Mucosa of stomach (tissue), 1 donor: ENCODE measurements around the gene ROBO3.

Experiments used
- H3K27me3 ChIP-seq: one replicate; pipeline ENCODE4 v1.7.0; 2013; ENCODE audit warnings: mild to moderate bottlenecking, low read length; ENCODE audit not compliant: control insufficient read depth, insufficient read depth
- H3K36me3 ChIP-seq: one replicate; pipeline ENCODE4 v1.7.0; 2013; ENCODE audit warnings: low read length; ENCODE audit not compliant: control insufficient read depth, insufficient read depth
- H3K4me1 ChIP-seq: one replicate; pipeline ENCODE4 v1.7.0; 2013; ENCODE audit warnings: mild to moderate bottlenecking, low read length; ENCODE audit not compliant: control insufficient read depth, insufficient read depth
- H3K4me3 ChIP-seq: one replicate; pipeline ENCODE4 v1.7.0; 2013; ENCODE audit warnings: low read length
- H3K9ac ChIP-seq: one replicate; pipeline ENCODE4 v1.7.0; 2013; ENCODE audit warnings: mild to moderate bottlenecking, low read length, moderate library complexity
- H3K9me3 ChIP-seq: one replicate; pipeline ENCODE4 v1.7.0; 2013; ENCODE audit warnings: mild to moderate bottlenecking, low read length, moderate library complexity; ENCODE audit not compliant: control insufficient read depth
- donor health status: Pancreatic carcinoma.

The ROBO3 gene

GRCh38 chr11:124835918-124836317, 29.3 kb upstream of the ROBO3 start:
- no peaks in the 10 kb centered on the region for H3K36me3 ChIP-seq
- peaks cover 36% of the 10 kb centered on the region for H3K27me3 ChIP-seq
- H3K4me3 ChIP-seq, result no peak overlapping the region
- no peaks in the 10 kb centered on the region for H3K9me3 ChIP-seq
- no peak overlapping the region for H3K9ac ChIP-seq
- H3K4me1 ChIP-seq, result peaks cover 33% of the 10 kb centered on the region

GRCh38 chr11:124837491-124837856, 27.8 kb upstream of the ROBO3 start:
- no peak overlapping the region for H3K9ac ChIP-seq
- H3K4me3 ChIP-seq, result no peak overlapping the region
- no peaks in the 10 kb centered on the region for H3K36me3 ChIP-seq
- peaks cover 51% of the 10 kb centered on the region for H3K27me3 ChIP-seq
- peaks cover 35% of the 10 kb centered on the region for H3K4me1 ChIP-seq
- H3K9me3 ChIP-seq, result no peaks in the 10 kb centered on the region

GRCh38 chr11:124838805-124839127, 26.5 kb upstream of the ROBO3 start:
- Histone ChIP-seq H3K27me3 (peaks cover 64% of the 10 kb centered on the region), H3K4me3 (no peak overlapping the region), H3K9me3 (no peaks in the 10 kb centered on the region), H3K9ac (no peak overlapping the region), H3K4me1 (peaks cover 33% of the 10 kb centered on the region), H3K36me3 (no peaks in the 10 kb centered on the region)

GRCh38 chr11:124839128-124839971, 25.9 kb upstream of the ROBO3 start:
- Histone ChIP-seq H3K27me3 (peaks cover 70% of the 10 kb centered on the region), H3K4me1 (peaks cover 28% of the 10 kb centered on the region), H3K9ac (no peak overlapping the region), H3K36me3 (no peaks in the 10 kb centered on the region), H3K9me3 (no peaks in the 10 kb centered on the region), H3K4me3 (no peak overlapping the region)

GRCh38 chr11:124839972-124840621, 25.1 kb upstream of the ROBO3 start:
- Histone ChIP-seq H3K9ac (no peak overlapping the region), H3K9me3 (no peaks in the 10 kb centered on the region), H3K36me3 (no peaks in the 10 kb centered on the region), H3K27me3 (peaks cover 77% of the 10 kb centered on the region), H3K4me1 (peaks cover 28% of the 10 kb centered on the region), H3K4me3 (no peak overlapping the region)

GRCh38 chr11:124840666-124841065, 24.6 kb upstream of the ROBO3 start:
- Histone ChIP-seq H3K36me3 (no peaks in the 10 kb centered on the region), H3K4me1 (peaks cover 28% of the 10 kb centered on the region), H3K9me3 (no peaks in the 10 kb centered on the region), H3K4me3 (no peak overlapping the region), H3K27me3 (peaks cover 83% of the 10 kb centered on the region), H3K9ac (no peak overlapping the region)

- Histone ChIP-seq H3K9me3 (no peaks in the 10 kb centered on the region), H3K4me3 (no peak overlapping the region), H3K27me3 (peaks cover 88% of the 10 kb centered on the region), H3K36me3 (no peaks in the 10 kb centered on the region), H3K4me1 (peaks cover 28% of the 10 kb centered on the region), H3K9ac (no peak overlapping the region)
Observed at GRCh38 chr11:124841201-124841600, 24.0 kb upstream of the ROBO3 start.

GRCh38 chr11:124841840-124842239, 23.4 kb upstream of the ROBO3 start:
- Histone ChIP-seq H3K9ac (no peak overlapping the region), H3K36me3 (no peaks in the 10 kb centered on the region), H3K4me1 (peaks cover 28% of the 10 kb centered on the region), H3K27me3 (peaks cover 95% of the 10 kb centered on the region), H3K4me3 (no peak overlapping the region), H3K9me3 (no peaks in the 10 kb centered on the region)

GRCh38 chr11:124842305-124842704, 22.9 kb upstream of the ROBO3 start:
- no peaks in the 10 kb centered on the region for H3K36me3 ChIP-seq
- H3K4me1 ChIP-seq, result peaks cover 28% of the 10 kb centered on the region
- H3K9ac ChIP-seq, result no peak overlapping the region
- peaks cover 100% of the 10 kb centered on the region for H3K27me3 ChIP-seq
- no peak overlapping the region for H3K4me3 ChIP-seq
- no peaks in the 10 kb centered on the region for H3K9me3 ChIP-seq

- peaks cover 28% of the 10 kb centered on the region for H3K4me1 ChIP-seq
- H3K4me3 ChIP-seq, result no peak overlapping the region
- peaks cover 100% of the 10 kb centered on the region for H3K27me3 ChIP-seq
- H3K36me3 ChIP-seq, result no peaks in the 10 kb centered on the region
- no peaks in the 10 kb centered on the region for H3K9me3 ChIP-seq
- no peak overlapping the region for H3K9ac ChIP-seq
Observed at GRCh38 chr11:124843616-124843910, 21.7 kb upstream of the ROBO3 start.

GRCh38 chr11:124844664-124845079, 20.6 kb upstream of the ROBO3 start:
- Histone ChIP-seq H3K4me1 (peaks cover 20% of the 10 kb centered on the region), H3K9ac (no peak overlapping the region), H3K27me3 (peaks cover 99% of the 10 kb centered on the region), H3K9me3 (no peaks in the 10 kb centered on the region), H3K36me3 (no peaks in the 10 kb centered on the region), H3K4me3 (no peak overlapping the region)

- H3K9me3 ChIP-seq, result no peaks in the 10 kb centered on the region
- no peak overlapping the region for H3K4me3 ChIP-seq
- peaks cover 15% of the 10 kb centered on the region for H3K4me1 ChIP-seq
- H3K36me3 ChIP-seq, result no peaks in the 10 kb centered on the region
- no peak overlapping the region for H3K9ac ChIP-seq
- peaks cover 88% of the 10 kb centered on the region for H3K27me3 ChIP-seq
Observed at GRCh38 chr11:124846070-124846673, 19.1 kb upstream of the ROBO3 start.
